ENCODE data around the gene DDX21.
A peak's percentile ranks its signal among the peaks of the same experiment; 100 is the strongest.
"Not testable (repeated sequence)": the region's sequence is repeated elsewhere in the genome, so short reads cannot be mapped to it uniquely, and the experiment has no call there.

Gene DDX21

GRCh38 chr10:68988530-68989316, 32.8 kb downstream of the DDX21 start, which contains the start of gene KIFBP:
Gene KIFBP, plus strand, starts transcription at chr10:68988803. Its CDS starts 30 bp downstream, at chr10:68988833.
- peak; percentile 81 to 92 for DNase-seq

- DNase-seq, result no peak
Observed at GRCh38 chr10:68989317-68989990, 33.5 kb downstream of the DDX21 start.

GRCh38 chr10:68992636-68993440, 36.9 kb downstream of the DDX21 start:
- DNase-seq, result no peak

GRCh38 chr10:68997211-68997610, 41.2 kb downstream of the DDX21 start:
- DNase-seq, result no peak

GRCh38 chr10:69004821-69005220, 48.9 kb downstream of the DDX21 start:
- DNase-seq, result no peak

GRCh38 chr10:69005704-69006485, 49.9 kb downstream of the DDX21 start:
- DNase-seq, result no peak

GRCh38 chr10:69007260-69007659, 51.3 kb downstream of the DDX21 start:
- DNase-seq, result no peak

- no peak for DNase-seq
Observed at GRCh38 chr10:69009360-69009759, 53.4 kb downstream of the DDX21 start.

GRCh38 chr10:69010151-69010640, 54.2 kb downstream of the DDX21 start:
- DNase-seq, result no peak

- DNase-seq, result not testable (repeated sequence)
Observed at GRCh38 chr10:69012778-69013177, 56.8 kb downstream of the DDX21 start.

- DNase-seq, result no peak
Observed at GRCh38 chr10:69014171-69014570, 58.2 kb downstream of the DDX21 start.

- DNase-seq, result no peak
Observed at GRCh38 chr10:69018613-69019012, 62.6 kb downstream of the DDX21 start.

- no peak for DNase-seq
Observed at GRCh38 chr10:69022611-69023010, 66.6 kb downstream of the DDX21 start.

GRCh38 chr10:69025370-69025896, 69.5 kb downstream of the DDX21 start:
- no peak for DNase-seq

GRCh38 chr10:69033256-69033655, 77.3 kb downstream of the DDX21 start:
- DNase-seq, result no peak

Measured in NCI-H446 (cell line).